GM18517 (cell line): ENCODE results near the gene KRT14.
"Not testable (repeated sequence)": the region's sequence is repeated elsewhere in the genome, so short reads cannot be mapped to it uniquely, and the experiment has no call there.

Source experiments
- ATAC-seq: cut with Tn5 transposase; IDR thresholded peaks from one replicate; pipeline ENCODE4 v1.9.1; 2021; ENCODE audit warnings: mild to moderate bottlenecking, moderate library complexity; ENCODE audit not compliant: unreplicated experiment

KRT14 gene

GRCh38 chr17:41548844-41549595 lies 37.7 kb downstream of the KRT14 start:
- ATAC-seq, result no peak

GRCh38 chr17:41547921-41548843 lies 38.5 kb downstream of the KRT14 start:
- no peak for ATAC-seq

- ATAC-seq, result no peak
Observed at GRCh38 chr17:41547378-41547841, 39.3 kb downstream of the KRT14 start.

- no peak for ATAC-seq
Observed at GRCh38 chr17:41546819-41547218, 39.9 kb downstream of the KRT14 start.

GRCh38 chr17:41545829-41546410 lies 40.8 kb downstream of the KRT14 start:
- no peak for ATAC-seq

GRCh38 chr17:41544935-41545334 lies 41.8 kb downstream of the KRT14 start:
- no peak for ATAC-seq

- ATAC-seq, result no peak
Observed at GRCh38 chr17:41544491-41544892, 42.2 kb downstream of the KRT14 start.

GRCh38 chr17:41542786-41543185 lies 43.9 kb downstream of the KRT14 start:
- not testable (repeated sequence) for ATAC-seq

GRCh38 chr17:41542357-41542756 lies 44.3 kb downstream of the KRT14 start:
- ATAC-seq, result no peak

- no peak for ATAC-seq
Observed at GRCh38 chr17:41540921-41541625, 45.6 kb downstream of the KRT14 start.

GRCh38 chr17:41539979-41540701 lies 46.6 kb downstream of the KRT14 start:
- no peak for ATAC-seq

- ATAC-seq, result no peak
Observed at GRCh38 chr17:41539071-41539492, 47.6 kb downstream of the KRT14 start.

GRCh38 chr17:41538565-41538991 lies 48.1 kb downstream of the KRT14 start:
- no peak for ATAC-seq

GRCh38 chr17:41537990-41538389 lies 48.7 kb downstream of the KRT14 start:
- ATAC-seq, result no peak

GRCh38 chr17:41537614-41537954 lies 49.1 kb downstream of the KRT14 start:
- ATAC-seq, result no peak

- no peak for ATAC-seq
Observed at GRCh38 chr17:41536741-41537613, 49.7 kb downstream of the KRT14 start.

- no peak for ATAC-seq
Observed at GRCh38 chr17:41535764-41536481, 50.8 kb downstream of the KRT14 start.

GRCh38 chr17:41534899-41535546 lies 51.7 kb downstream of the KRT14 start:
- ATAC-seq, result no peak
